Chondrocyte (in vitro differentiated cells): Measurements from ENCODE around the gene NUP210L. TPM values are rescaled to one million over a fixed set of nuclear protein-coding genes. Genes with fewer than 3 reads are reported as not detected.

Experiments
- DNase-seq: peaks from one replicate; pipeline ENCODE4 v3.0.0; 2021; ENCODE audit warnings: mixed read lengths, low spot score
- H3K27ac Mint-ChIP-seq: one replicate; pipeline ENCODE4 v1.8.0; 2021; ENCODE audit warnings: mild to moderate bottlenecking, moderate library complexity, mixed read lengths; ENCODE audit not compliant: unreplicated experiment
- H3K27me3 Mint-ChIP-seq: 2 replicates; pipeline ENCODE4 v1.8.0; 2021; ENCODE audit warnings: low read depth, mixed read lengths
- H3K36me3 Mint-ChIP-seq: 2 replicates; pipeline ENCODE4 v1.8.0; 2021; ENCODE audit warnings: low read depth, mixed read lengths
- H3K4me1 Mint-ChIP-seq: 2 replicates; pipeline ENCODE4 v1.8.0; 2021; ENCODE audit warnings: low read depth, mild to moderate bottlenecking, mixed read lengths
- H3K4me3 Mint-ChIP-seq: one replicate; pipeline ENCODE4 v1.8.0; 2021; ENCODE audit warnings: mild to moderate bottlenecking, moderate library complexity, mixed read lengths; ENCODE audit not compliant: unreplicated experiment
- H3K9me3 Mint-ChIP-seq: 2 replicates; pipeline ENCODE4 v1.8.0; 2021; ENCODE audit warnings: low read depth, mixed read lengths
- total RNA-seq: library from RNA; stranded (reverse); gene quantifications from 3 replicates; pipeline ENCODE4 v1.2.1, GENCODE V29; 2021
- TF ChIP-seq, protein P1 (sequence below): fragments of 200-600 bp; sonication (generic); IDR thresholded peaks from 2 replicates; pipeline ENCODE4 v1.5.0; 2021; ENCODE audit warnings: antibody characterized with exemption, mild to moderate bottlenecking, moderate library complexity

NUP210L gene
- total RNA-seq, 1 donor from 2014 or later = not detected

DNA sequence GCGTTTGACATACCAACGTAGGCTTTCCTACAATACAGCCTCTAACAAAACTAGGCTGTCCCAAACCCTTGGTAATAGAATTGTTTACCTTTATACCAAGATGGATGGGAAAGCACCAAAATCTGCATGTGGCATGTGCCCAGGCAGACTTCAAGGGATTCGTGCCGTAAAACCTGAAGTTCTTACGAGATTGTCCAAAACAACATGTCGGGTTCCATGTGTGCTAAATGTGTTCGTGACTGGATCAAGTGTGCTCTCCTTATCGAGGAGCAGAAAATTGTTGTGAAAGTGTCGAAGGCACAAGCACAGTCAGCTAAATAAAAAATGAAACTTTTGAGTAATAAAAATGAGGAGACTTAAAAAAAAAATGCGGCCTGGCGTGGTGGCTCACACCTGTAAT is 159.2 kb downstream of the NUP210L start:
- TF ChIP-seq, protein P1, sequence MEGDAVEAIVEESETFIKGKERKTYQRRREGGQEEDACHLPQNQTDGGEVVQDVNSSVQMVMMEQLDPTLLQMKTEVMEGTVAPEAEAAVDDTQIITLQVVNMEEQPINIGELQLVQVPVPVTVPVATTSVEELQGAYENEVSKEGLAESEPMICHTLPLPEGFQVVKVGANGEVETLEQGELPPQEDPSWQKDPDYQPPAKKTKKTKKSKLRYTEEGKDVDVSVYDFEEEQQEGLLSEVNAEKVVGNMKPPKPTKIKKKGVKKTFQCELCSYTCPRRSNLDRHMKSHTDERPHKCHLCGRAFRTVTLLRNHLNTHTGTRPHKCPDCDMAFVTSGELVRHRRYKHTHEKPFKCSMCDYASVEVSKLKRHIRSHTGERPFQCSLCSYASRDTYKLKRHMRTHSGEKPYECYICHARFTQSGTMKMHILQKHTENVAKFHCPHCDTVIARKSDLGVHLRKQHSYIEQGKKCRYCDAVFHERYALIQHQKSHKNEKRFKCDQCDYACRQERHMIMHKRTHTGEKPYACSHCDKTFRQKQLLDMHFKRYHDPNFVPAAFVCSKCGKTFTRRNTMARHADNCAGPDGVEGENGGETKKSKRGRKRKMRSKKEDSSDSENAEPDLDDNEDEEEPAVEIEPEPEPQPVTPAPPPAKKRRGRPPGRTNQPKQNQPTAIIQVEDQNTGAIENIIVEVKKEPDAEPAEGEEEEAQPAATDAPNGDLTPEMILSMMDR = no peak
- H3K4me1 Mint-ChIP-seq = peaks cover 23% of the 10 kb centered on the region
- no peak for DNase-seq
- H3K36me3 Mint-ChIP-seq = peaks cover 21% of the 10 kb centered on the region
- no peaks in the 10 kb centered on the region for H3K27me3 Mint-ChIP-seq
- H3K27ac Mint-ChIP-seq = peak overlapping the region; percentile 51
- H3K9me3 Mint-ChIP-seq = no peaks in the 10 kb centered on the region
- no peak overlapping the region for H3K4me3 Mint-ChIP-seq

DNA sequence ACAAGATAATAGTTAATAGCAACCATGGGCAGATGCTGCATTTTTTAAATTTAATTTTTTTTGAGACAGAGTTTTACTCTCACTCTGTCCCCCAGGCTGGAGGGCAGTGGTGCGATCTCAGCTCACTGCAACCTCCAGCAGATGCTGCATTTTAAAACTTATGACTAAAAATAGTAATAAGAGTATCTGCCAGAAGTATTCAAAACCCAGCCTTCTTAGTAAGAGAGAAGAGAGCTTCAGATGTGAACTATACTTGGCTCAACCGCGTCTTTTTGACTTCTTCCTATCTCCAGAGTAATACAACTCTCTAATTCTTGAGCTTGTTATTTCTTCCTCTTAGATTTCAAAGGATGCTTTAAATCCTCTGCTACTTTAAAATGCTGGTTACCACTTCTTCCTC is 159.7 kb downstream of the NUP210L start:
- no peak for DNase-seq
- Mint-ChIP-seq H3K36me3 (peaks cover 21% of the 10 kb centered on the region), H3K27ac (no peak overlapping the region), H3K27me3 (no peaks in the 10 kb centered on the region), H3K4me3 (no peak overlapping the region), H3K4me1 (peaks cover 27% of the 10 kb centered on the region), H3K9me3 (no peaks in the 10 kb centered on the region)
- TF ChIP-seq, protein P1 = no peak

DNA sequence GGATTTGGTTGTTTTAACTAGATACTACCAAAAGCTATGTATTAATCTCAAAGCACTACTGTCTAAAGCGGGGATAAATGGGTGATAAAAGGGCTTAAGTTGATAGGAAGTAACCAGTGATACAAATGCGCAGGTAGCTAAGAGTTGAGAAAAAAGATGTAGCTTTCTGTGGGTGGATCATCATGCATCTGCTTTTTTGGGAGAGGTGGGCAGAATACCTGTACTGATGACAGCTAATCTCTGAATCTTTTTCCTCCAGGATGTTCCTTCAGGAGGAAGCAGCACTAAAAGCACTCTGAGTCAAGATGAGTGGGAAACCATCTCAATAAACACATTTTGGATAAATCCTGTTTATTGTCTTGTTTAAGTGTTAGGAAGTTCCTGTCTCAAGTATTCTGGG is 163.1 kb downstream of the NUP210L start:
- peak overlapping the region; percentile 98 for H3K27ac Mint-ChIP-seq
- no peaks in the 10 kb centered on the region for H3K27me3 Mint-ChIP-seq
- no peaks in the 10 kb centered on the region for H3K9me3 Mint-ChIP-seq
- peak overlapping the region; percentile 93 for H3K4me3 Mint-ChIP-seq
- DNase-seq = no peak
- peaks cover 35% of the 10 kb centered on the region for H3K4me1 Mint-ChIP-seq
- peaks cover 21% of the 10 kb centered on the region for H3K36me3 Mint-ChIP-seq
- TF ChIP-seq, protein P1 = no peak

DNA sequence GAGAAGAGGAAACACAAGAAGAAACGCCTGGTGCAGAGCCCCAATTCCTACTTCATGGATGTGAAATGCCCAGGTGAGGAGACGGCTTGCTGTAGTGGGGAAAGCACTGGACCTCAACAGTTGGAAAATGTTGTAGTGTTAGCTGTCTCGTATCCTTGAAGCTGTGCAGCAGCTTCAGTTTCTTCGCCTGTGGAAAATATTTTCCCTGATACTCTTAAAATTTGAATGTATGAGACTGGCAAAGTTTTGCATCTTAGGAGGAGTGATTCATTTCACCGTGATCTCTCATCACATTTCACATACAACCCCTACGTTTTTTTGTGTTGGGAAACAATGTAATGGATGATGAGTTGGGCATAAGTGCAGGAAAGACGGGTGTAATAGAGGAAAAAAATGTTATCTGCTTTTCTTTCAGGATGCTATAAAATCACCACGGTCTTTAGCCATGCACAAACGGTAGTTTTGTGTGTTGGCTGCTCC is 163.7 kb downstream of the NUP210L start:
- Mint-ChIP-seq H3K9me3 (no peaks in the 10 kb centered on the region), H3K4me3 (peak overlapping the region; percentile 93), H3K27me3 (no peaks in the 10 kb centered on the region), H3K27ac (peak overlapping the region; percentile 98), H3K36me3 (peaks cover 21% of the 10 kb centered on the region), H3K4me1 (peaks cover 40% of the 10 kb centered on the region)
- TF ChIP-seq, protein P1 = no peak
- DNase-seq = no peak

DNA sequence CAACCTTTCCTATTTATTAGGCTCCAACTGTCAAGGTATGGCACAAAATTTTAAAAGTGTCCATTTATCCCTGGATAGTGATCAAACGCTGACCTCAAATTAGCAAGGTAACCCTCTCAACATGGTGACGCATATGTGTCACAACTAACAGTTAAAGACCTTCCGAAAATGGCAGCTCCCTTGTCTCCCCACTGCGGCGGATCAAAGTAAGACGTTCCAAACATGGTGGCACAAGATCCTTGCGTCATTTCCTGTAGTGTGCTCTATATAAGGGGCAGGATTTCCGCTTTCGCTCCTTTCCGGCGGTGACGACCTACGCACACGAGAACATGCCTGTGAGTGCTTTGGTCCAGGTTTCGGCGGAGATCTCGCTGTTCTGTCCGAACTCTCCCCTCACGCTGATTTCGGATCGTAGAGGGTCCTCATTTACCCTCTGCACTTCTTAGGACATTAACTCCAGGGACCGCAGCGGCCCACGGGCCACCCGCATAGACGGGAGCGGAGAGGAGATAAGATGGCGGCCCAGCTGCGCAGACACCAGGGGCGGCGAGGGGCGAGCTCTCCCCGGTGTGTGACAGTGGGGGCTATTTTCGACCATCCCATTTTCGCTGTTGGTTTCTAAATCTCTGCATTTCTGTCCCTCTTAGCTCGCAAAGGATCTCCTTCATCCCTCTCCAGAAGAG is 164.3 kb downstream of the NUP210L start, which contains the start of gene RPS27:
Gene RPS27, plus strand, starts transcription at position 295 of the 683 bp plus-strand sequence. Its CDS starts 35 bp downstream, at position 330.
- H3K4me3 Mint-ChIP-seq = peak within 1 kb of the TSS; percentile 93
- TF ChIP-seq, protein P1 = no peak
- DNase-seq = no peak
- H3K9me3 Mint-ChIP-seq = no peaks in the 10 kb centered on the region
- peaks cover 40% of the 10 kb centered on the region for H3K4me1 Mint-ChIP-seq
- peaks cover 20% of the 10 kb centered on the region for H3K36me3 Mint-ChIP-seq
- peak within 1 kb of the TSS; percentile 98 for H3K27ac Mint-ChIP-seq
- H3K27me3 Mint-ChIP-seq = no peaks in the 10 kb centered on the region
